ENCODE measurements around the gene CDC14B. TPM values are rescaled to one million over a fixed set of nuclear protein-coding genes. Genes with fewer than 3 reads are reported as not detected.

CDC14B gene
- total RNA-seq, 4 donors from 2014 or later, result 4.9 to 11.2 (median 8.9) TPM

DNA sequence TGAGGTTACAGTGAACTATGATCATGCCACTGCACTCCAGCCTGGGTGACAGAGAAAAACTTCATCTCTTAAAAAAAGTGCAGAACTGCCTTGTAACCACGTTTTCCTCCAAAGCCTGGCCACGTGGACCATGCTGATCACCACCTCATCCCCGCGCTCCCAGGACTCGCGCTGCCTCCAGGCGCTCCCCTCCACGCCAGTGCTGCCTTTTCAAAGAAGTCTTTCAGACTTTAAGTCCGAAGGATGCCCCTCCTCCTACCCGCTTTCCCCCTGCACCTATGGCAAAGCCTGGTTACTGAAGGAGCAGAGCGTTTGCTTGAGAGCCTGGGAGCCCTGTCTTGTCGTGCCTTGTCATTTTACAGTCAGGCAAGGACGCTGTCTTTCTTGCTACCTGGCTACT lies 125.9 kb downstream of the CDC14B start:
- H3K9me3 ChIP-seq, result no peaks in the 10 kb centered on the region
- 74% methylated on average over 13 of the region's 13 CpGs for WGBS
- H3K36me3 ChIP-seq, result peaks cover 32% of the 10 kb centered on the region
- H3K4me3 ChIP-seq, result no peak overlapping the region
- TF ChIP-seq, protein P1, sequence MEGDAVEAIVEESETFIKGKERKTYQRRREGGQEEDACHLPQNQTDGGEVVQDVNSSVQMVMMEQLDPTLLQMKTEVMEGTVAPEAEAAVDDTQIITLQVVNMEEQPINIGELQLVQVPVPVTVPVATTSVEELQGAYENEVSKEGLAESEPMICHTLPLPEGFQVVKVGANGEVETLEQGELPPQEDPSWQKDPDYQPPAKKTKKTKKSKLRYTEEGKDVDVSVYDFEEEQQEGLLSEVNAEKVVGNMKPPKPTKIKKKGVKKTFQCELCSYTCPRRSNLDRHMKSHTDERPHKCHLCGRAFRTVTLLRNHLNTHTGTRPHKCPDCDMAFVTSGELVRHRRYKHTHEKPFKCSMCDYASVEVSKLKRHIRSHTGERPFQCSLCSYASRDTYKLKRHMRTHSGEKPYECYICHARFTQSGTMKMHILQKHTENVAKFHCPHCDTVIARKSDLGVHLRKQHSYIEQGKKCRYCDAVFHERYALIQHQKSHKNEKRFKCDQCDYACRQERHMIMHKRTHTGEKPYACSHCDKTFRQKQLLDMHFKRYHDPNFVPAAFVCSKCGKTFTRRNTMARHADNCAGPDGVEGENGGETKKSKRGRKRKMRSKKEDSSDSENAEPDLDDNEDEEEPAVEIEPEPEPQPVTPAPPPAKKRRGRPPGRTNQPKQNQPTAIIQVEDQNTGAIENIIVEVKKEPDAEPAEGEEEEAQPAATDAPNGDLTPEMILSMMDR (IDR thresholded peaks at IDR 0.05), result no peak
- no peak for TF ChIP-seq EP300 (IDR thresholded peaks at IDR 0.05)
- no peaks in the 10 kb centered on the region for H3K27me3 ChIP-seq
- H3K4me1 ChIP-seq, result no peaks in the 10 kb centered on the region
- peak overlapping the region; percentile 17 for H3K27ac ChIP-seq
- no peak for DNase-seq (ENCODE audit: low spot score in 2 of 2)

DNA sequence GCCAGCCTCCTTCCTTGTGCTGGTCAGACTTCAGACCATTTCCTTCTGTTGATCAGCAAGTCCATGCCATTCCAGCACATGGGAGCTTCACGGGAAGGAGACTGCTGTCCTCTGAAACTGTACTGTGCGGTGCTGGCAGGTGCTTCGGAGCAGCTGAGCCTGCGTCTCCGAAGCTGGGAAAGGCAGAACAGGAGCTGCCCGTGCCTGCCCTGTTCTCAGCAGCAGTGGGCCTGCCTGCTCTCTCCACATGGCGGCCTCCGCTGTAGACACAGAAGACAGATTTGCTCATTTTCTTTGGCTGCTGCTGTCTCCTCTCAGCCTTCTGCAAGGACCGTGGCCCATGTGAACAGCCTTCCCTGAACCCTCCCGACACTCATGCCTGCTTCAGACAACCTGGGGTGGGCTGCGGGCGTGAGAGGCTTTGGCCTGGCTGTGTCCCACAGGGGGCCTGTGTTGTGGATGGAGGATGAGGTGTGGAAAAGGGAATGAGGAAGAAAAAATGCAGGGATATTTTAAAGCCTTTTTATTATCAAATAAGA lies 126.6 kb downstream of the CDC14B start:
- Histone ChIP-seq H3K4me1 (no peaks in the 10 kb centered on the region), H3K4me3 (no peak overlapping the region), H3K27ac (no peak overlapping the region), H3K9me3 (no peaks in the 10 kb centered on the region), H3K27me3 (no peaks in the 10 kb centered on the region), H3K36me3 (peaks cover 39% of the 10 kb centered on the region)
- DNase-seq (ENCODE audit: low spot score in 2 of 2), result no peak
- 83% methylated on average over 12 of the region's 12 CpGs for WGBS
- TF ChIP-seq POLR2A (IDR thresholded peaks at IDR 0.05) (no peak), EP300 (IDR thresholded peaks at IDR 0.05) (no peak), POLR2AphosphoS5 (IDR thresholded peaks at IDR 0.05) (no peak)
- TF ChIP-seq, protein P1 (IDR thresholded peaks at IDR 0.05), result no peak

DNA sequence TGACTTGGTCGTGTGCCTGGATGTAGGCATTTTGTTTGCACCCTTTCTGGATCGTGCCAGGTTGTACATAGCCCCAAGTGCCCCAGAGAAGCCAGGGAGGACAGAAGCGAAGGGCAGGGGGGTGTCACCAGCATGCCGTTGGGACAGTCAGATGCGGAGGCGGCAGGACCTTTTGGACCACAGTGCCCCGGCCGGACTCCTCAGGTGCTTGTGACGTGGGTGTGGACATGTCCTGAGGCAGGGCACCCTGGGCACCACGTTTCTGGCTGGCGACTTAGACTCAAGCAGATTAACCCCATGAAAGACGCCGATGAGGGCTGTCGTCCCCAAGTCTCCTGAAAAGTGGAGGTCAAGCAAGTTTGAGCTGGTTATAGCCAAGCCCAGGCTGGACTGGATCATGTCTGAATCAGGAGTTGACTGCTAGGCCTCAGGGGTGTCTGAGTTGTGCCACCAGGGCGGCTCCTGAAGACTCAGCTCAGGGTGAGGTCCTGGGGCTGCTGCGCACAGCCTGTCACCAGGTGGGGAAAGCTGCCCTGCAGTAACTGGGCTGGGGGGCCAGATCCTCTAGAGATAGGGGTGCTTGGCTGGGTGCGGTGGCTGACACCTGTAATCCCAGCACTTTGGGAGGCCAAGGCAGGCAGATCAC lies 127.6 kb downstream of the CDC14B start:
- H3K36me3 ChIP-seq, result peaks cover 39% of the 10 kb centered on the region
- peaks cover 7% of the 10 kb centered on the region for H3K4me1 ChIP-seq
- no peak overlapping the region for H3K4me3 ChIP-seq
- TF ChIP-seq, protein P1 (IDR thresholded peaks at IDR 0.05), result no peak
- TF ChIP-seq EP300 (IDR thresholded peaks at IDR 0.05) (no peak), POLR2A (IDR thresholded peaks at IDR 0.05) (no peak), POLR2AphosphoS5 (IDR thresholded peaks at IDR 0.05) (no peak)
- whole genome bisulfite sequencing, result 75% methylated on average over 10 of the region's 17 CpGs
- no peaks in the 10 kb centered on the region for H3K27me3 ChIP-seq
- peak overlapping the region; percentile 17 for H3K27ac ChIP-seq
- no peaks in the 10 kb centered on the region for H3K9me3 ChIP-seq
- DNase-seq (ENCODE audit: low spot score in 2 of 2), result no peak

DNA sequence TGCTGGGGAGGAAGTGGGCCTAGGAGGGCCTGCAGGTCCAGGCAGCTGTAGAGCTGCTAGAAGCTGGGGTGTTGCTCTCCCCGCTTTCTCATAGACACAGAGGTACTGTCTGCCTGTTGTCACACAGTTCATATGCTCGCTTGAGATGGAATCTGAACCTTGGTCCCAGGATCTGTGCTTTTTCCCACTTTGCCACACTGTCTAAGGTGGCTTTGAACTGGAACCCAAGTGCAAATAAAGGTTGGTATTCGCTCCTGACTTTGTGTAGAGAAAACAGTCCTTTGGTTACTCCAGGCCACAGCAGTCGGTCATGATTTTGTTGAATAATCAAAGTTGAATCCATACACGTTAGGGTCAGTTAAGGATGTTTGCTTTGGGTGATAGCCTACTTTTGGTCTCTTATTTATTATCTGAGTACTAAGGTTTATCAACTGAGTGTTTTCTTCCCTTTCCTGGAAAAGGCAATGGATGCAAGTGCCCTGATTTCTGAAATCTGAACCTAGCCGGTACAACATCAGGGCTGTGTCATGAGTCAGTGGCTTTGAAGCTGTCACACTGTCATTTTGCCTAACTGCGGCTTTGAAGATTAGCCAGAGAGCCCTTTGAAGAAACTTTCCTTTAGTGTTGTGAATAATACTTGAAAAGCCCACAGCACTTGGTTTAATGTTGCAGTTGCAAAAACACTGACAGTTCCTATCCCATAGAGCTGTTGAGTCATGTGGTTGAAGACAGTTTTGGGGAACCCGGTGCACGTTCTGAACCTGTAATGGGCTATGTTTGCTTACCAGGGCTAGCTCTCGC lies 128.4 kb downstream of the CDC14B start:
- peaks cover 13% of the 10 kb centered on the region for H3K4me1 ChIP-seq
- no peaks in the 10 kb centered on the region for H3K27me3 ChIP-seq
- no peak overlapping the region for H3K4me3 ChIP-seq
- H3K27ac ChIP-seq, result no peak overlapping the region
- peaks cover 39% of the 10 kb centered on the region for H3K36me3 ChIP-seq
- TF ChIP-seq, protein P1 (IDR thresholded peaks at IDR 0.05), result no peak
- TF ChIP-seq POLR2AphosphoS5 (IDR thresholded peaks at IDR 0.05) (no peak), EP300 (IDR thresholded peaks at IDR 0.05) (no peak), POLR2A (IDR thresholded peaks at IDR 0.05) (no peak)
- WGBS, result 83% methylated on average over 10 of the region's 10 CpGs
- no peak for DNase-seq (ENCODE audit: low spot score in 2 of 2)
- no peaks in the 10 kb centered on the region for H3K9me3 ChIP-seq

DNA sequence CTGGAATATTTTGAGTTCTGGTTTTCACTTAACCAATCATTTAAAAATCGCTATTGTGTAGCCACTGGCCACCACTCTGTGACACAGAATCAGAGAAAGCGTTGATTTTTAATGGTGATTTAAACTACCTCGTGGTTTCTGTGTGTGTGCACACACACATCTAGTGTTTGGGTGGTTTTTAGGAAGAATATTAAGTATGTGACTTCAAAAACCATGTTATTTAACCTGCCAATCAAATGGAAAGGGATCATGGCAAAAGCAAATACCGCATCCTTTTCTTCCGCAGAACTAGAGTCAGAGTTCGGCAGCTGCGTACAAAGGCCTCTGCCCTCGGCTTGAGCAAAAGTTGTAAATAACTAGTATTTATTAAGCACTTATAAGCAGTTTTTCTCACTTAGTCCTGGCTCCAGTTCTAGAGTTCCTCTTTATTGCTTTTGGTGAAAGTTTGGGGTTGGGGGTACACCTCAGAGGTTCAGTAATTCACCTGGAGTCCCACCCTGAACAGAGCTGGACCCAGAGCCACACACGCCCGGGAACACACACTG lies 129.0 kb downstream of the CDC14B start:
- WGBS, result 93% methylated on average over 10 of the region's 10 CpGs
- H3K4me3 ChIP-seq, result no peak overlapping the region
- H3K4me1 ChIP-seq, result peaks cover 19% of the 10 kb centered on the region
- H3K36me3 ChIP-seq, result peaks cover 44% of the 10 kb centered on the region
- DNase-seq (ENCODE audit: low spot score in 2 of 2), result no peak
- H3K27ac ChIP-seq, result no peak overlapping the region
- no peaks in the 10 kb centered on the region for H3K9me3 ChIP-seq
- TF ChIP-seq EP300 (IDR thresholded peaks at IDR 0.05) (no peak), POLR2A (IDR thresholded peaks at IDR 0.05) (no peak), POLR2AphosphoS5 (IDR thresholded peaks at IDR 0.05) (no peak)
- TF ChIP-seq, protein P1 (IDR thresholded peaks at IDR 0.05), result no peak
- H3K27me3 ChIP-seq, result no peaks in the 10 kb centered on the region
